GM12873 (cell line): ENCODE measurements around the gene MAST4.

Experiments
- CTCF ChIP-seq: IDR thresholded peaks from 2 replicates; pipeline ENCODE4 v1.5.1; 2012; ENCODE audit warnings: low read depth, mild to moderate bottlenecking, moderate library complexity, low read length, control low read depth; ENCODE audit not compliant: insufficient read depth; ENCODE audit errors: missing control alignments

The MAST4 gene

GRCh38 chr5:67047616-67048015 lies 451.4 kb downstream of the MAST4 start:
- TF ChIP-seq CTCF: no peak

GRCh38 chr5:67050125-67050524 lies 453.9 kb downstream of the MAST4 start:
- no peak for TF ChIP-seq CTCF

- no peak for TF ChIP-seq CTCF
Measured at GRCh38 chr5:67050635-67051034, 454.4 kb downstream of the MAST4 start.

- no peak for TF ChIP-seq CTCF
Measured at GRCh38 chr5:67051164-67051563, 455.0 kb downstream of the MAST4 start.

- TF ChIP-seq CTCF: no peak
Measured at GRCh38 chr5:67052034-67052433, 455.8 kb downstream of the MAST4 start.

- no peak for TF ChIP-seq CTCF
Measured at GRCh38 chr5:67053229-67053628, 457.0 kb downstream of the MAST4 start.

- TF ChIP-seq CTCF: no peak
Measured at GRCh38 chr5:67058998-67059743, 463.0 kb downstream of the MAST4 start.
